ENCODE results near the gene LDB3. TPM values are rescaled to one million over a fixed set of nuclear protein-coding genes. Genes with fewer than 3 reads are reported as not detected.

The LDB3 gene
- total and polyA plus RNA-seq, 2 of the 8 experiments (the other 6 are each of a cell fraction or from before 2014, with no cell fraction given): 0.20 to 0.43 TPM

DNA sequence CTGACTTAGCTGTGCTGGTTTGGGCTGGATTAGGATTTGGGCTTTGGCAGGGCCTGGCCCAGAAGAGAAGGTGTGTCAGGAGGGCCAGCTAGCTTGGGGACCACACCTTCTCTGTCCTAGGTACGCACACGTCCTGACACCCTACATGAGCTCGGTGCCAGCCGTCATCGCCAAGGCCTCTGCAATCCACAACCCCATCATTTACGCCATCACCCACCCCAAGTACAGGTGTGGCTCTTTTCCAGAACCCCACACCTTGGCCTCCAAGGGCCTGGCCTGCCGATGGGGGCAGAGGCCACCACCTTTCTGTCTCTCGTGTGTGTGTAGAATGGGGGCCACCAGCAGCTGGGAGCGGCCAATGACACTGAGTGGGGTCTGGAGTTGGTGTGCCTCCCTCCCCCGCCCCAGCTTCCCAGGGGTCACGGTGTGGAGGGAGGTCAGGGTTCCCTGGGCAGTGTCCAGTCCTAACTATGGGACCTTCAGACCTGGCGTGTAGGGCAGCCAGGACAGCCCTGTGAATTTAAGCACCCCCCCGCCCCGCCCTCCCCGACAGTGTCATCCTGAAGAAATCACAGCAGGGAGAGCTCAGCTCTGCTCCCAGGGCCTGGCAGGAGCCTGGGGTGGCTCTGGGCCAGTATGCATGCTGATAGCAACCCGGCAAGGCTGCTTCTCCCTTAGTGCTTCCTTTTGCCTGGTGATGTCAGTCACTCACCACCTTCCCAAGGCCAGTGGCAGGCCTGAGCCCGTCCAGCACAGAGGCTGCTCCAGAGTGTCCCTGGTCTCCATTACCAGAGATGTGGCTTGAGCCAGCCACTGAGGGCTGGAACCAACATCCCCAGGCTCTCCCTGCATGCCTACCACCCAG, 6.9 kb upstream of the LDB3 start:
- H3K27ac ChIP-seq (ENCODE audit: low read depth, low read length): no peak overlapping the region
- no peak for TF ChIP-seq TEAD4 (IDR thresholded peaks at IDR 0.05; ENCODE audit: low read depth, low read length)
- TF ChIP-seq SIN3A (conservative IDR thresholded peaks at IDR 0.05 in 1 of 2, IDR thresholded peaks at IDR 0.05 in 1 of 2; ENCODE audit: low read depth in 1 of 2, low read length in 2 of 2): no peak
- TF ChIP-seq TAF7 (optimal IDR thresholded peaks at IDR 0.05; ENCODE audit: borderline replicate concordance, low read depth, low read length): no peak
- TF ChIP-seq KDM4A (IDR thresholded peaks at IDR 0.05; ENCODE audit: low read depth, low read length, severe bottlenecking): no peak

More for the DNA sequence above, 6.9 kb upstream of the LDB3 start:
- Histone ChIP-seq H3K18ac (ENCODE audit: extremely low read depth, low read length) (no peak overlapping the region; the same call in 1 of the 2 replicates), H4K20me1 (replicated peaks in 1 of 2; ENCODE audit: control insufficient read depth in 1 of 2, insufficient read depth in 2 of 2, low read length in 2 of 2) (no peaks in the 10 kb centered on the region), H3K9me3 (ENCODE audit: insufficient read depth in 2 of 2, low read depth in 1 of 2, low read length in 1 of 2) (no peaks in the 10 kb centered on the region), H3K4ac (replicated peaks; ENCODE audit: insufficient read length, low read depth, low read length) (no peak overlapping the region), H4K91ac (replicated peaks; ENCODE audit: insufficient read length, low read length) (no peak overlapping the region), H3K4me2 (ENCODE audit: insufficient read depth in 1 of 2, low read depth in 2 of 2, low read length in 2 of 2) (no peak overlapping the region), H2AFZ (ENCODE audit: low read length) (no peak overlapping the region), H2BK20ac (ENCODE audit: low read length) (no peak overlapping the region), H2BK12ac (ENCODE audit: low read depth, low read length) (no peak overlapping the region), H3K79me2 (ENCODE audit: control insufficient read depth in 1 of 2, insufficient read depth in 2 of 2, low read length in 2 of 2) (no peaks in the 10 kb centered on the region), H3K23ac (ENCODE audit: insufficient read length) (no peak overlapping the region), H2BK15ac (ENCODE audit: low read length) (no peak overlapping the region), H4K8ac (ENCODE audit: extremely low read depth, insufficient read depth, low read length) (no peak overlapping the region), H3K4me3 (ENCODE audit: extremely low read depth in 1 of 4, insufficient read depth in 2 of 4, low read depth in 3 of 4, low read length in 4 of 4) (no peak overlapping the region), H2BK120ac (replicated peaks; ENCODE audit: low read depth, low read length) (no peak overlapping the region), H3K56ac (replicated peaks; ENCODE audit: insufficient read length, low read depth, low read length) (no peak overlapping the region), H4K5ac (ENCODE audit: insufficient read length, low read depth, low read length) (no peak overlapping the region), H3K27me3 (replicated peaks in 1 of 4; ENCODE audit: control insufficient read depth in 3 of 4, extremely low read depth in 1 of 4, insufficient read depth in 3 of 4, low read length in 3 of 4) (no peaks in the 10 kb centered on the region), H2AK5ac (ENCODE audit: low read depth, low read length) (no peak overlapping the region), H3K79me1 (ENCODE audit: low read depth, low read length) (no peaks in the 10 kb centered on the region), H3K23me2 (ENCODE audit: low read depth, low read length) (no peaks in the 10 kb centered on the region), H3K4me1 (replicated peaks in 1 of 4; ENCODE audit: control insufficient read depth in 3 of 4, insufficient read depth in 4 of 4, low read length in 3 of 4) (peaks cover 0 to 5% (median 0%) of the 10 kb centered on the region in 4 experiments; a peak in 2 of 7 replicates), H3K14ac (ENCODE audit: insufficient read length) (no peak overlapping the region), H3K9ac (replicated peaks in 1 of 4; ENCODE audit: extremely low read depth in 1 of 4, low read depth in 3 of 4, low read length in 3 of 4) (no peak overlapping the region), H3K36me3 (ENCODE audit: control insufficient read depth in 2 of 4, insufficient read depth in 4 of 4, low read length in 3 of 4) (no peaks in the 10 kb centered on the region), H2BK5ac (ENCODE audit: low read depth, low read length) (no peak overlapping the region)
- no peak for DNase-seq (ENCODE audit: low read depth in 1 of 2, low spot score in 2 of 2)
- FAIRE-seq: no peak
- CTCF ChIA-PET (ENCODE audit: partially characterized antibody): interaction anchor here (0.6 to 13.4 kb wide), 11 partner anchors 11 to 305 kb away, joined by 3 to 105 read pairs (median 7); no protein-coding TSS in a partner anchor
- WGBS, 2 experiments (ENCODE audit: extremely low coverage in 1 of 2, insufficient coverage in 1 of 2, insufficient read length in 1 of 2, insufficient replicate concordance in 2 of 2, low coverage in 1 of 2, low lambda C conversion rate in 2 of 2, missing lambda C conversion rate in 1 of 2): 86% methylated on average over 16 of the region's 17 CpGs; no CpG with 5 or more reads in 1 of the 2 experiments
- POLR2A ChIA-PET (ENCODE audit: partially characterized antibody): no interaction called here

Data from H1 (cell line).